Endothelial cell of umbilical vein (primary cell): ENCODE data around the gene CACHD1. TPM values are rescaled to one million over a fixed set of nuclear protein-coding genes. Genes with fewer than 3 reads are reported as not detected.

ENCODE experiments used
- BruUV-seq: library from RNA; stranded (reverse); fragments of 400-500 nt; replicated peaks from 2 replicates; lab custom pipeline; 2021; lab: Mats Ljungman, UMichigan
- CTCF ChIA-PET: fragments of 300-600, 350-600 bp; sonication (Branson Sonifier 250); formaldehyde crosslinking; loops from one replicate; lab custom pipeline; 2021; ENCODE audit warnings: antibody characterized with exemption, inconsistent platforms; lab: Charles Lee
- POLR2A ChIA-PET: fragments of 300-600, 350-600 bp; sonication (Branson Sonifier 250); formaldehyde crosslinking; loops from one replicate; lab custom pipeline; 2021; ENCODE audit warnings: antibody characterized with exemption, inconsistent platforms; lab: Charles Lee
- DNase-seq: peaks from one replicate; pipeline ENCODE4 v3.0.0-alpha.2; 2011; ENCODE audit warnings: low read depth, low spot score
- FAIRE-seq: peaks from 2 replicates; lab custom pipeline; 2011; peaks lifted over from hg19 to GRCh38; lab: Jason Lieb, UNC
- H2AFZ ChIP-seq: 2 replicates; pipeline ENCODE4 v1.6.0; 2012; ENCODE audit warnings: low read depth, low read length, control low read depth, inconsistent platforms
- H3K27ac ChIP-seq: 2 replicates; pipeline ENCODE4 v1.5.1; 2011; ENCODE audit warnings: low read depth, mild to moderate bottlenecking, control low read depth, low read length, moderate library complexity; ENCODE audit not compliant: insufficient read depth
- H3K27me3 ChIP-seq, 2 experiments: 2 replicates each; pipeline versions ENCODE4 v1.6.0 to v1.6.1; 2011; ENCODE audit warnings: low read length in 2 of 2, mixed read lengths in 1 of 2; ENCODE audit not compliant: control insufficient read depth in 2 of 2, insufficient read depth in 2 of 2
- H3K36me3 ChIP-seq, 2 experiments: 2 replicates in 1 of 2; 3 replicates in 1 of 2; pipeline ENCODE4 v1.5.1; 2011; ENCODE audit warnings: low read length in 2 of 2, mild to moderate bottlenecking in 1 of 2, moderate library complexity in 1 of 2; ENCODE audit not compliant: control insufficient read depth in 2 of 2, insufficient read depth in 2 of 2; ENCODE audit errors: extremely low read depth in 1 of 2
- H3K4me1 ChIP-seq: 3 replicates; pipeline ENCODE4 v1.5.1; 2011; ENCODE audit warnings: mild to moderate bottlenecking, low read length; ENCODE audit not compliant: control insufficient read depth, insufficient read depth; ENCODE audit errors: extremely low read depth
- H3K4me2 ChIP-seq: 2 replicates; pipeline ENCODE4 v1.6.1; 2011; ENCODE audit warnings: low read length, control low read depth, mixed read lengths; ENCODE audit not compliant: insufficient read depth
- H3K4me3 ChIP-seq, 3 experiments: fragments of 200-600 bp in 1 of 3; sonication (generic), shearing (Covaris generic) in 1 of 3; replicated peaks in 1 of 3; 2 replicates each; pipeline ENCODE4 v1.5.1; 2011 to 2016; ENCODE audit warnings: control low read depth in 3 of 3, low read length in 3 of 3, mild to moderate bottlenecking in 2 of 3, inconsistent platforms in 1 of 3, low read depth in 1 of 3, moderate library complexity in 1 of 3; ENCODE audit not compliant: insufficient read depth in 1 of 3
- H3K79me2 ChIP-seq: 2 replicates; pipeline ENCODE4 v1.6.0; 2012; ENCODE audit warnings: low read length, inconsistent platforms; ENCODE audit not compliant: control insufficient read depth, insufficient read depth
- H3K9ac ChIP-seq: replicated peaks from 2 replicates; pipeline ENCODE3; 2011; ENCODE audit warnings: low read length, control low read depth; ENCODE audit not compliant: insufficient read depth; ENCODE audit errors: extremely low read depth
- H3K9me1 ChIP-seq: replicated peaks from 3 replicates; pipeline ENCODE4 v1.6.0; 2011; ENCODE audit warnings: mild to moderate bottlenecking, low read length; ENCODE audit not compliant: control insufficient read depth, insufficient read depth; ENCODE audit errors: extremely low read depth
- H3K9me3 ChIP-seq: replicated peaks from 2 replicates; pipeline ENCODE4 v1.5.1; 2012; ENCODE audit warnings: low read length, inconsistent platforms; ENCODE audit not compliant: control insufficient read depth, insufficient read depth
- H4K20me1 ChIP-seq: replicated peaks from 2 replicates; pipeline ENCODE3; 2011; ENCODE audit warnings: mild to moderate bottlenecking, low read length; ENCODE audit not compliant: control insufficient read depth, insufficient read depth; ENCODE audit errors: extremely low read depth
- CTCF ChIP-seq, 2 donors: IDR thresholded peaks; 1 replicate in 1 of 2; 2 replicates in 1 of 2; pipeline ENCODE4 v1.5.1; 2011; ENCODE audit warnings: low read length in 2 of 2, mild to moderate bottlenecking in 2 of 2, moderate library complexity in 2 of 2, control low read depth in 1 of 2, inconsistent platforms in 1 of 2, low read depth in 1 of 2; ENCODE audit not compliant: insufficient read depth in 1 of 2; ENCODE audit errors: extremely low read depth in 1 of 2
- EZH2 ChIP-seq: IDR thresholded peaks from 2 replicates; pipeline ENCODE4 v1.6.1; 2012; ENCODE audit warnings: borderline replicate concordance, low read depth, mild to moderate bottlenecking, moderate library complexity, low read length, inconsistent platforms; ENCODE audit not compliant: severe bottlenecking
- GATA2 ChIP-seq: IDR thresholded peaks from 2 replicates; pipeline ENCODE4 v1.7.0; 2011; ENCODE audit warnings: low read depth, mild to moderate bottlenecking, moderate library complexity, mixed read lengths, low read length; ENCODE audit not compliant: insufficient read length, insufficient read depth
- JUN ChIP-seq: IDR thresholded peaks from 2 replicates; pipeline ENCODE4 v1.6.1; 2011; ENCODE audit warnings: borderline replicate concordance, low read depth; ENCODE audit not compliant: insufficient read length, insufficient read depth
- MAX ChIP-seq: IDR thresholded peaks from 2 replicates; pipeline ENCODE4 v1.6.1; 2011; ENCODE audit not compliant: insufficient read depth, insufficient read length
- MYC ChIP-seq: IDR thresholded peaks from one replicate; pipeline ENCODE4 v1.6.1; 2011; ENCODE audit warnings: mild to moderate bottlenecking, low read depth, low read length
- POLR2A ChIP-seq: IDR thresholded peaks from 2 replicates; pipeline ENCODE4 v1.6.1; 2012; ENCODE audit warnings: low read depth, mild to moderate bottlenecking, control low read depth, low read length
- POLR2AphosphoS5 ChIP-seq: IDR thresholded peaks from 2 replicates; pipeline ENCODE4 v1.6.1; 2012; ENCODE audit warnings: low read depth, mild to moderate bottlenecking, control low read depth, low read length, moderate library complexity; ENCODE audit not compliant: insufficient read depth
- dilution Hi-C: fragments of 300-500 bp; cut with MboI; formaldehyde crosslinking; loops from one replicate; pipeline ENCODE4 v1.15.0; 2019; ENCODE audit warnings: low sequenced_read_pairs; ENCODE audit not compliant: extremely low pct_ligation_motif_present
- intact Hi-C: fragments of 100-400 bp; cut with micrococcal nuclease; formaldehyde crosslinking; loops from one replicate; pipeline ENCODE4 v1.10.0; 2022
- polyA plus RNA-seq, 4 experiments: library from polyadenylated mRNA; depleted of rRNA in 3 of 4; stranded (reverse) in 3 of 4; unstranded in 1 of 4; fragments of >200 nt; gene quantifications; 2 replicates each; pipeline versions ENCODE4 v1.2.1 to v1.2.3, GENCODE V29; 2011 to 2012; ENCODE audit warnings: missing spikeins in 1 of 4
- total RNA-seq: library from RNA; stranded (reverse); gene quantifications from 2 replicates; pipeline ENCODE4 v1.2.3, GENCODE V29; 2021

Gene CACHD1
- total and polyA plus RNA-seq, 2 donors (not counting 3 experiments of a cell fraction or from before 2014, with no cell fraction given): 3.6 to 9.3 TPM

GRCh38 chr1:64483731-64484414 is 13.9 kb downstream of the CACHD1 start:
- H3K4me1 ChIP-seq: peaks cover 42% of the 10 kb centered on the region
- no peaks in the 10 kb centered on the region for H3K27me3 ChIP-seq
- no peak overlapping the region for H3K4me2 ChIP-seq
- no peaks in the 10 kb centered on the region for H3K79me2 ChIP-seq
- no peaks in the 10 kb centered on the region for H4K20me1 ChIP-seq
- intact Hi-C loops: loop anchor here (1.0 to 2.0 kb wide), 2 partner anchors 8 to 19 kb away; no protein-coding TSS in a partner anchor
- no peaks in the 10 kb centered on the region for H3K9me3 ChIP-seq
- TF ChIP-seq MAX: no peak
- TF ChIP-seq EZH2: no peak
- no peak for TF ChIP-seq GATA2
- no peak for TF ChIP-seq MYC
- no peak for TF ChIP-seq POLR2AphosphoS5
- no peak for TF ChIP-seq CTCF (IDR thresholded peaks at IDR 0.05; ENCODE audit: extremely low read depth in 1 of 2, insufficient read depth in 1 of 2, low read depth in 1 of 2, low read length in 2 of 2)
- TF ChIP-seq POLR2A: no peak
- TF ChIP-seq JUN: no peak
- H3K9ac ChIP-seq: no peak overlapping the region
- no peak overlapping the region for H3K27ac ChIP-seq
- CTCF ChIA-PET: no interaction called here
- no peak overlapping the region for H3K4me3 ChIP-seq
- FAIRE-seq: no peak
- BruUV-seq: no TSS peak
- no peaks in the 10 kb centered on the region for H3K9me1 ChIP-seq
- H3K36me3 ChIP-seq: no peaks in the 10 kb centered on the region
- DNase-seq: no peak
- POLR2A ChIA-PET: no interaction called here
- H2AFZ ChIP-seq: no peak overlapping the region
- dilution Hi-C loops: no loop called here
